Fibroblast of skin of scalp (primary cell): ENCODE measurements around the gene VPS39.

Source experiments
- DNase-seq: peaks from one replicate; pipeline ENCODE4 v3.0.0-alpha.2; 2013

Gene VPS39

DNA sequence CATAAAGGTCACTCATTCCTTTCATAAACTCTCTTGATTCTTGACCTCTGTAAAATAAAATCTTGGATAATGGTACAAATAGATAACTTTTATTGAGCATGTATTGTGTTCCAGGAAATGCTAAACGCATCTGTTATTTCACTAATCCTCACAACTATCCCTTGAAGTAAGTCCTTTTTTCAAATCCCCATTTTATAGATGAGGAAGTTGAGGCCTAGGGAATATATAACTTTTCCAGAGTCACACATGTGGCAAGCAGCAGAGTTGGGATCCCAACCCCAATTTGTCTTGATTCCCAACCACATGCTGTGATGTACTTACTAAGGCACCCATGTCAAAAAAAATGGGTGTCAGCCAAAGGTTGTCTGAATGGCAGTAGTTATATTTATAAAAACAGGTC is 6.3 kb downstream of the VPS39 start:
- DNase-seq = no peak

GRCh38 chr15:42199126-42199525 is 9.0 kb downstream of the VPS39 start:
- DNase-seq = no peak

- no peak for DNase-seq
Observed at GRCh38 chr15:42198516-42198915, 9.6 kb downstream of the VPS39 start.

DNA sequence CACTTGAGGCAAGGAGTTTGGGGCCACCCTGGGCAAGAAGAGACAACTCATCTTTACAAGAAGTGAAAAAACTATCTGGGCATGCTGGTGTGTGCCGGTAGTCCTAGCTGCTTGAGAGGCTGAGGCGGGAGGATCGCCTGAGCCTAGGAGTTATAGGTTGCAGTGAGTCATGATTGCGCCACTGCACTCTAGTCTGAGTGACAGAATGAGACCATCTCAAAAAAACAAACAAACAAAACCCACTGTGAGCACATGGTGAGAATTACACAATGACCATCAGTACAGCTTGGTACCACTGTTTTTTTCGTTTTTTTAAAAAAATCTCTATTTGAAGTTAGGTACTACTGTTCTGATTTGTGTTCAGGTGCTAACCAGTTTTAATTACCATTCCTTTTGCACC is 13.6 kb downstream of the VPS39 start:
- no peak for DNase-seq

GRCh38 chr15:42193383-42193782 is 14.7 kb downstream of the VPS39 start:
- no peak for DNase-seq

- no peak for DNase-seq
Observed at GRCh38 chr15:42191610-42192346, 16.3 kb downstream of the VPS39 start.

DNA sequence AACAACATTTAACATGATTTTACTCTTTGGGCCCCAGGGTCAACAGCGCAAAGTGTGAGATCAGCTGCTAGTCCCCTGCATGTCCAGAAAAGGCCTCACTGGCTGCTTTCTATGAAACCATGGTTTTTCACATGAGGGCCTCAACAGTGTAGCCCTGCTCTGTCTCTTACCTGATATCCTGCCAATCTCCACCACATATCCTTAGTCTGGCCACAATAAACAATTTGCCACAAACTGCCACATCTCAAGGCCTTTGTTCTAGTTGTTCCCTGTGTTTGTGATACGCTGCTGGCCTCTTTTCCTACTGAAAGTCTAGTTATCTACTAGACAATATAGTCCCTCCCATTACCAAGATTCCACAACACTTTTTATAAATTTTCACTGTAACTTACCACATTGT is 17.7 kb downstream of the VPS39 start:
- no peak for DNase-seq

- DNase-seq = no peak
Observed at GRCh38 chr15:42185801-42186200, 22.3 kb downstream of the VPS39 start.

DNA sequence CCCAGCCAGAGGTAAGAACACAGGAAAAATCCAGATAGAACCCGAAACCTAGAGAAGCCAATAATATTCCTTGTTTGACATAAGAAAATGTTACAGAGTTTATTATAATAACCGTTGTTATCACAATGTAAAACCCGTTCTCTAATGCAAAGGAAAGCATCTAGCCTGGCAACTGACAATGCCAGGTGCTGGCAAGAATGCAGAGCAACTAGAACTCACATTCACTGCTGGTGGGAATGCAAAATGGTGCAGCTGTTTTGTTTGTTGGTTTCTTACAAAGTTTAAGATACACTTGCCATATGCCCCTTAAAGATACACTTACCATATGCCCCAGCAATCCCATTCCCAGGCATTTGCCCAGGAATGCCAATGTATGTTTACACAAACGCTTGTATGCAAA is 23.4 kb downstream of the VPS39 start:
- no peak for DNase-seq

DNA sequence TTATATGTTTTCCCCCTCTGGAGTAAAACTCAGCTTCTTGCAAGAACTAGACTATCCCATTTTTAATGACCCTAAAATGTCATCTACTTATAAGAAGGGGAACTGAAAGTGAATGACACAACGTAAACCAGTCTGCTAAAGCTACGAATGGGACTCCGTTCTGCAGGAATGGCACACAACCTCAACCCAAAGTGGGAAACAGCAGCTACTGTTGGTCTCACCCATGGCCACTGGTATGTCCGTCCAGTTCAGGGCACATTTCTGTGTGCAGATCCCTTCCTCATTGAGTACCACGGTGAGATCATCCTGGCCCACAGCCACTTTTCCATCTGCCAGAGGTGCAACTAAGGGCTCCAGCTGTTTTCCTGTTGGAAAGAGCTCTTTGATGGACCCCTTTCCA is 23.8 kb downstream of the VPS39 start:
- no peak for DNase-seq

- no peak for DNase-seq
Observed at GRCh38 chr15:42182961-42183360, 25.1 kb downstream of the VPS39 start.

DNA sequence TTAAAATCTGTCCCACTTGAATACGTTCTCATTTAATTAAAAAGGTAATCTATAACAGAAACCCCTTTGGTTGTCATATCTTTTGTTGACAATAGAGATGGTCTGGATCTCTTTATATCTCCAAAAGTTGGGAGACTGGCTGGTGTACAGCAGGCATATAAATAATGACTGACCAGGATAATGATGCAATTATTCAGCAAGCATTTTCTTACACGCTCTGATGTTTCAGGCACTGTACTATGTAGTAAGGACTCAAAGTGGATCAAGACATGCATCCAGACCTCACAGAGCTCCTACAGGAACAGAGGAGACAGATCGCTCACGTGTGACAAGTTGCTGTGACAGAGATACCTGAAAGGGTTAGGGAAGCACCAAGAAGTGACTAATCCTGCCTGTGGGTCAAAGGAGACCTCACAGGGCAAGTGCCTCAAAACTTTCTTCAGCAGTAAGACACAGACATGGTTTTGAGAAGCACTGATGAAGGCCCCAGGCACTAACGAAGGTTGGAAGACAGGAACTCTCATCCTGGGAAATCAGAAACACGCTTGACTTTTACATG is 25.7 kb downstream of the VPS39 start:
- DNase-seq = no peak

DNA sequence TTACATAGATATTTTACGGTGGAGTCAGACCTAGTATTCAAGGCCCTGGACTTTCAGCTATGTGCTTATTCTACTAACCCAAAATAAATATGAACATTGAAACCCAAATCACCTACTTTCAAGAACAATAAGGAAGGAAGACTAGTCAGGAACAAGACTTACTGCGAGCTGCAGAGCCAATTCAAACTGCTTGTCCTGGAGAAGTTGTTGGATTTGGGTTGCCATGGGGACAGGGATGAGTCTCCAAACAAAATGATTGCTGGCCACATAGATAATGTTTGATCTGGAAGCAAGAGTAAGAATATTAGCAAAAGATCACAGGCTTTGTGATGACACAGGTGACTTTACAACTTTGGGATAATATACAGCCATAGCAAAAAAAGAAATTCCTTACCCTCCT is 30.0 kb downstream of the VPS39 start:
- DNase-seq = no peak

- DNase-seq = no peak
Observed at GRCh38 chr15:42175671-42176070, 32.4 kb downstream of the VPS39 start.

DNA sequence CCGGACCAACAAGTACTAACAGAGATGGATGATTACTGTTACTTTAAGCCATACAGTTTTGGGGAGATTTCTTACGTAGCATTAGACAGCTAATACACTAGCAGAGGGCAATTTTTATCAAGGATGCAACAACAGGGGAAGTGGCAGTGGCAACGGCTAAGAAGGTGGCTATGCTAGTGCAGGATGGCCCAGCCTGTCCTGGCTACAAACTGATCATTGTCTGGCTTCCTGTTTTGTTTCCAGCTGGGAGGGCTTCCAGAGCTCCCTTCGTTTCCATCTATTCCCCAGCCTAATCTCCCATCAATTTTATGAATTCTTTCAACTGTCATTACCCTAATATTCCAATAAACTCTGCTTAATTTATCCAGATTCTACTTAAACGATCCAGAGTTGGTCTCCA is 35.6 kb downstream of the VPS39 start:
- DNase-seq = no peak

DNA sequence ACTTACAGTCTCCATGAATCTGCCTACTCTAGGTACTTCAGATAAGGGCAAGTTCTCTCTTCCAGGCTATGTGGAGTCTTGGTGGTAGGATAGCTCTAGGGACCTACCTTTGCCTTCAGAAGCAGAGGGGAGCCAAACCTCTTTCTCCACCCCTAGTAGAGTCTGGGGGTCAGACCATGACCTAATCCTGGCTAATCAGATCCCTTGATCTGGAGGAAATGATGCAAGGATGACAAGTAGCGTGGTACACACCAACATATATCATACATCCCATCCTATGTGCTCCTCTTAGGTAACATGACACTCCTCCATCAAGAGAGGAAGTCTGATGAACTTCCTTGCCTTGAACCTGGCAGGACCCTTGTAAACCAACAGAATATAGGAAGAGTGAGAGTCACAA is 36.3 kb downstream of the VPS39 start:
- DNase-seq = no peak

DNA sequence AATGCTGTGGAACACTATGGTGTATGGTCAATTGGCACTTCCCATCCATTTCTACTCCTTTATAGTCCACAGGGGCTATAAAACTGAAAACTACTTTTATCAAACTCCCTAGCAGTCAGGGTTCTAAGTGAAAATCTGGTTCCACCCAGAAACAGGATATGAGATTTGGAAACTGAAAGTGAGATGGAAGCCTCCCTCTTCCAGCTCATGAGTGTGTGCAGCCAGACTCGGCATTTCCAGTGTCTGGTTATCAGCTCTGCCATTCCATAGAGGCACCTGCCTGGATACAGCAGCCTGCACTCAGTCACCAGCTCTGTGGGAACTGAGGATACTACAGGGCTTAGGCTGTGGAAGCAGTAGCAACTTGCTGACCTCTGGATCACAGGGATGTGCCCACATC is 37.0 kb downstream of the VPS39 start:
- DNase-seq = no peak

DNA sequence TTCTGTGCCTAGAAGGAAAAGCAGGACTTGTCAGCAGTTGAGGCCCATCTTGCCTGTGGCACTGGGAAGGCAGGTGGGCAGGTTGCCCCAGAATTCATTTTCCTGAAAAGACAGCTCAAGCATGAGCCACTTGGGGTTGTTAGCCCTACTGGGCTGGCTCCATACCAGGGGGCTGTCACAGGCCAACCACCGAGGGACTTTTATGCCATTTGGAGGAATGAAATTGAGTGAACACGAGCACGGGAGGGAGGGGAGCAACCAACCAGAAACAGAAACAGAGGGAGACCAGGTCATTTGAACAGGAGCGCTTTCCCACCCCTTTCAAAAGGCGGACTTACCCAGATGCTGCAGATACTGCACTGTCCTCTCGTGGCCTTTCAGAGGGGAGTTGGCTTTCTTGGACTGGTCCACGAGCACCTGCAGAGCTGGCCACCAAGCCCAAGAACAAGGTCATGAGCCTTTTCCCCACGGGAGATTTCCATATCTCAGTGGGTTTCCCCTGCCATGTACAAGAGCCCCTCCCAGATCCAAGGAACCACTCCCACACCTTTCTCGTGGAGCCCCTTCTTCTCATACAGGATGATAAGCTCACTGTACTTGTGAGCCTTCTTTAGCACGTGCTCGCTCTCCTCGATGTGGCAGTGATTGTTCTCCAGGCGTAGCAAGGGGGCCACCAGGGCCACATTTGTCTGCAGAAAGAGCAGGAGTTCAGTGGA is 41.7 kb downstream of the VPS39 start:
- no peak for DNase-seq

GRCh38 chr15:42165106-42165505 is 43.0 kb downstream of the VPS39 start:
- no peak for DNase-seq

- no peak for DNase-seq
Observed at GRCh38 chr15:42163947-42164550, 44.1 kb downstream of the VPS39 start.

GRCh38 chr15:42163291-42163690 is 44.8 kb downstream of the VPS39 start:
- no peak for DNase-seq

GRCh38 chr15:42160136-42160535 is 48.0 kb downstream of the VPS39 start:
- no peak for DNase-seq

- DNase-seq = no peak
Observed at GRCh38 chr15:42159381-42160015, 48.6 kb downstream of the VPS39 start.
